HG03095 (cell line): ENCODE data around the gene STXBP1.

ENCODE experiments used
- ATAC-seq: cut with Tn5 transposase; IDR thresholded peaks from one replicate; pipeline ENCODE4 v1.9.1; 2021; ENCODE audit warnings: moderate library complexity; ENCODE audit not compliant: unreplicated experiment

STXBP1 gene

DNA sequence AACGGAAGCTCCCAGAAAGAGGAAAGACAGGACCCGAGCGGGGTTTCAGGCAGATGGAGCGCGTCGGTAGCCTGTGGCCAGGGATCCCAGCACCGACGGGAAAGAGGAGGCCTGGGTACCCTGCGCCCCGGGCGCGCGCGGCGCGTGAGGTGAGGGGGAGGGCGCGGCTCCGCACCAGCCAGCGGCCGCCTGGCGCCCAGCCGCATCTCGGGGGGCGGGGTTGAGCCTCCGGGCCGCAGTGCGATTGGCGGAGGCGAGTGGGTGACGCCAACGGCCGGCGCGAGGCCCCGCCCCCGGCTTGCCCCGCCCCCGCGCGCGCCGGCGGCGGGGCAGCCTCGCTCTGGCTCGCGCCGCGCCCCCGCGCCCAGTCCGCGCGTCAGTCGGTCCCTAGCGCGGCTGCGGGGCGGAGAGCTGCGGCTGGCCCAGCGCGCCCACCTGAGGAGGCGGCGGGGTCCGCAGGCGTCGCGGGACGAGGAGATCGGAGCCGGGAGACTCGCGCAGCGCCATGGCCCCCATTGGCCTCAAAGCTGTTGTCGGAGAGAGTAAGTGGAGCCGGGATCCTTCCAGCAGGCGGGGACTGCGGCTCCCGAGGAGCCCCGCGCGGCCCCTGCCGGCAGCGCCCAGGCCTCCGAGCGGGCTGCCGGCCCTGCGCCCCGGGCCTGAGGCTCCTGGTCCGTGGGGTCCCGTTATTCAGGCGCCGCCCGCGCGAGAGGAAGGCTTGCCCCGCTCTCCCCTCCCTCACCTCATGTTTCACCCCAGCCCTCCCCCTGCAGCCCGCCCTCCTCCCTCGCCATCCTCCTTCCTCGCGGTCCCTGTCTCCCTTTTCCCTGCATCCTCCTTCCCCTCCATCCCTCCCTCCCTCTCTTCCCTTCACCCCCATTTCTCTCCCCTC, at the start of gene STXBP1:
TSS of gene STXBP1 (plus strand) at position 379 of the 892 bp plus-strand sequence. CDS start at position 506, 127 bp downstream.
- peak; percentile 80 for ATAC-seq

GRCh38 chr9:127562279-127562796, 49.7 kb upstream of the STXBP1 start:
- no peak for ATAC-seq

DNA sequence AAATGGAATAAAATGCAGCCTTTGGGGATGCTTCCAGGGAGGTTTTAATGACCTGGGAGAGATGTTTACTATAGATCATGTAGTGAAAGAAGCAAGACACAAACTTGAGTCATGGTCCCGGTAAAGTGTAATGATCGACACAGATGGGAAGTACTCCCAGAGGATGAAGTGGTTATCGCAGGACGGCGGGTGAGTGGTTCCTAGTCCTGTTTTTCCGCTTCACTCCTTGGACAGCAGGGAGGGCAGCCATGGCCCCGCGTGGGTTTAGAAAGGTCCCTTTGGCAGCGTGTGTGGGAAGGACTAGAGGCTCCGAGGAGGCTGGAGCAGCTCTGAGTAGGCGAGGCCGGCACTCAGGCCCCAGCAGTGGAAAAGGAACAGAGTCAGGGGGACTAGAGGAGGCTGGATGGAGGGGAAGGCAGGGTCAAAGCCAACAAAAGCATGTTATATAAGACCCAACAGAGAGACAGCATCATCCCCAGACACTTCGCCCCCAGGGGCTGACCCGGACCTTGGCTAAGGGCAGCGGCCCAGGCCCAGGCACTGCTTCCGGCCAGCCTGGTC, 49.2 kb upstream of the STXBP1 start:
- no peak for ATAC-seq

DNA sequence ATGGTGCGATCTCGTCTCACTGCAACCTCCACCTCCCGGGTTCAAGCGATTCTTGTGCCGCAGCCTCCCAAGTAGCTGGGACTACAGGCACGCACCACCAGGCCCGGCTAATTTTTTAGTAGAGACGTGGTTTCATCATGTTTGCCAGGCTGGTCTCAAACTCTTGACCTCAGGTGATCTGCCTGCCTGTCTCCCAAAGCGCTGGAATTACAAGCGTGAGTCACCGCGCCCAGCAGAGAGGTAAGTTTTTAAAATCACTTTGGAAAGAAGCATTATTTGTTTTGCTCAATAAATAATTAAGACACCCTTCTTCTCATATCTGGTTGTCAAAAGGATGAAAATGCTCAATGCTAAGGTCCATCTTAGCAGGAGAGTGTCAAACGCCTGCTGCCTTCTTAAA, 48.5 kb upstream of the STXBP1 start:
- no peak for ATAC-seq

DNA sequence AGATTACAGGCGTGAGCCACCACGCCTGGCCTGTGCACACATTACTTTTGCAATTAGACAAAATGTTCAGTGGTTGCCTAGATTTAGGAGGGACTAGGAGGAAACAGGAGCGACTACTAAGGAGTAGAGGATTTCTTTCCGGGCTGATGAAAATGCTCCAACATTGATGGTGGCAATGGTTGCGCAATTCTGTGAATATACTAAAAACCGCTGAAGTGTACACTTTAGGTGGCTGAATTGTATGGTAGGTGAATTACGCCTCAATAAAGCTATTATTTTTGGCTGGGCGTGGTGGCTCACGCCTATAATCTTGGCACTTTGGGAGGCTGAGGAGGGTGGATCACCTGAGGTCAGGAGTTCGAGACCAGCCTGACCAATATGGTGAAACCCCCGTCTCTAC, 46.8 kb upstream of the STXBP1 start:
- no peak for ATAC-seq

DNA sequence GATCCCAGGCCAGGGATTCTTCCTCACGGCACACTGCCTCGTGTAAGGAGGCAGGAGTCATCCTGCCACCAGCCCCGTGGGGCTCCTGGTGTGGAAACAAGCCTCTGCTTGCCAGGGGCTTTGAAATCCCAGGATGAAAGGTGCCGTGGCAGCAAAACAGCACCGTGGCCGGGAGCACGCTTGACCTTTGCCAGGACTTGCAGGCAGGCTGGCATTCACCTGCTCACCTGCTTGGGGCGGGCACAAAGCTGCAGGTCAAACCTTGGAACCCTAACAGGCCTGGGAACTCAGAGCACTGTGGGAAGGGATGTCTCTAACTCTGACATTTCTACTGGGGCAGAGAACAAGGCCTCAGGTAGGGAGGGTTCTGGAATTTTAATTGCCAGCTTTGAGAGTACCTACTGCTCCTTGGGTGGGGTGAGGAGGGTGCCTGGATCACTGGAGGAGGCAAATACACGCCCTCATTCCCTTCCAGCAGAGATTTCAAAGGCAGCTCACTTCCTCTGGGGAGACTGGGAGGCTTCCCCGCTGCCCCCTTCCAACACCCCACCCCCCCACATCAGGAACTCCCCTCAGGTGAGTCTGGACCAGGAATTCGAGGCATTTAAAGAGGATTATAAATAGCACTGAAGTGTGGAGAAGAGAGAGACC, 45.6 kb upstream of the STXBP1 start:
- no peak for ATAC-seq

GRCh38 chr9:127567035-127567729, 44.9 kb upstream of the STXBP1 start:
- no peak for ATAC-seq

GRCh38 chr9:127567730-127568617, 44.1 kb upstream of the STXBP1 start:
- no peak for ATAC-seq

DNA sequence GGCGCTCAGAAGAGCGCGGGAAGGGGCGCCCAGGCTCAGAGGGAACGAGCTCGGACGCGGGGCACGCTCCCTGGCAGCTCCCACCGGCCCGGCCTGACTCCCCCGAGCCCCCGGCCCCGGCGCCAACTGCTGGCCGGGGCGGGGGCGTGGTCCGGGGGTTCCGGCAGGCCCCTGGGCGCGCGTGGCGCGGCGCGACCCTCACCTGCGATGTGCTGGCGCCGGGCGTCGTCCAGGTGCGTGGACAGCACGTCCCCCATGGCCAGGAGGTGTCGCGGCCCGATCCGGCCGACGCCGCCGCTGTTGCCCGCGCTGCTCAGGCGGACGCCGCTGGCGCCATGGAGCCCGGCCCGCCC, 43.5 kb upstream of the STXBP1 start:
- ATAC-seq: no peak

DNA sequence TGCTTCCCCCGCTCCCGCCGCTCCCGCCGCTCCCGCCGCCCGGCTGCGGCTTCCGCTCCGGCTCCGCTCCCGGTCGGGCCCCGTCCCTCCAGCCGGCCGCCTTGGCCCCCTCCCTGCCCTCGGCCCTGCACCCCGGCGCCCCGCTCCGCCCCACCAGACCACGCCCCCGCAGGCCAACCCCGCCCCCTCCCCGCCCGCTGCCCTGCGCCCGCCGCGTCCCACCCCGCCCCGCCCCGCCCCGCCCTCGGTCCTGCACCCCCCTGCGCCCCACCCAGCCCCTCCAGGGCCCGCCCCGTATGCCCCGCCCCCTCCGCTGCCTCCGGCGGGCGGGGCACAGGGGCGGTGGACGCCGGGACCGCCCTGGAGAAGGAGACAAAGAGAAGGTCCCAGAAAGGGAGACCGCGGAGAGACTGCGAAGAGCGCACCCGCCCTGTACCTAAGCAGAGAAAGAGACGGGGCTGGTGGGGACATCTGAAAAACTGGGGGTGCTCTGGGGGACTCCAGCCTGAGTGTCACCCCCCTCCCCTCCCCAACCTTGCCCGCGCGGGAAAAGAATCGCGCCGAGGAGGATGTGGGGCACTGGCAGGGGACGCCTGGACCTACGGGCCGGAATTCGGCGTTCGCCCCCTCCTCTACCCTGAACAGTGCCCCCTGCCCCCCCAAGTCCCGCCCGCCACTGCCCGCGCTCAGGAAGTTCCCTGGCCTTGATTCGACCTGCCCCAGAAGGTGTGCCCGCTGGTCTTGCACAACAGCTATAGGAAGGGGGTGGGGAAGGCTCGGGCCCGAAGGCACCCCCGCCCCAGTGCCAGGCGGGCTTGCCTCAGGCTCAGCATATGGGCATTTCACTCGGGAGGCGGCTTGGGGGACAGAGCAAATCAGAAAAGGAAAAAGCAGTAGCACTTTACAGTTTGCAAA, 42.8 kb upstream of the STXBP1 start:
- no peak for ATAC-seq

GRCh38 chr9:127569886-127570401, 42.1 kb upstream of the STXBP1 start:
- ATAC-seq: no peak

GRCh38 chr9:127570533-127571111, 41.5 kb upstream of the STXBP1 start:
- ATAC-seq: no peak

DNA sequence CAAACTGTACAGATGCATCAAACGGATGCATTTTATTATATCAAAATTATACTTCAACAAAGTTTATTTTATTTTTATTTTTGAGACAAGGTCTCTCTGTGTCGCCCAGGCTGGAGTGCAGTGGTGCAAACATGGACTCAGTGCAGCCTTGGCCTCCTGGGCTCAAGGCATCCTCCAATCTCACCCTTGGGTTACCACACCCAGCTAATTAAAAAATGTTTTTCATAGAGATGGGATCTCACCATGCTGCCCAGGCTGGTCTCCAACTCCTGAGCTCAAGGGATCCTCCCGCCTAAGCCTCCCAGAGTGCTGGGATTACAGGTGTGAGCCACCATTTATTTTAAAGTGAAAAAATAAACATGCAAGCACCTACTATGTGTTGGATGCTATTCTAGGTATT, 40.1 kb upstream of the STXBP1 start:
- ATAC-seq: no peak

GRCh38 chr9:127572961-127573721, 38.9 kb upstream of the STXBP1 start:
- ATAC-seq: no peak

DNA sequence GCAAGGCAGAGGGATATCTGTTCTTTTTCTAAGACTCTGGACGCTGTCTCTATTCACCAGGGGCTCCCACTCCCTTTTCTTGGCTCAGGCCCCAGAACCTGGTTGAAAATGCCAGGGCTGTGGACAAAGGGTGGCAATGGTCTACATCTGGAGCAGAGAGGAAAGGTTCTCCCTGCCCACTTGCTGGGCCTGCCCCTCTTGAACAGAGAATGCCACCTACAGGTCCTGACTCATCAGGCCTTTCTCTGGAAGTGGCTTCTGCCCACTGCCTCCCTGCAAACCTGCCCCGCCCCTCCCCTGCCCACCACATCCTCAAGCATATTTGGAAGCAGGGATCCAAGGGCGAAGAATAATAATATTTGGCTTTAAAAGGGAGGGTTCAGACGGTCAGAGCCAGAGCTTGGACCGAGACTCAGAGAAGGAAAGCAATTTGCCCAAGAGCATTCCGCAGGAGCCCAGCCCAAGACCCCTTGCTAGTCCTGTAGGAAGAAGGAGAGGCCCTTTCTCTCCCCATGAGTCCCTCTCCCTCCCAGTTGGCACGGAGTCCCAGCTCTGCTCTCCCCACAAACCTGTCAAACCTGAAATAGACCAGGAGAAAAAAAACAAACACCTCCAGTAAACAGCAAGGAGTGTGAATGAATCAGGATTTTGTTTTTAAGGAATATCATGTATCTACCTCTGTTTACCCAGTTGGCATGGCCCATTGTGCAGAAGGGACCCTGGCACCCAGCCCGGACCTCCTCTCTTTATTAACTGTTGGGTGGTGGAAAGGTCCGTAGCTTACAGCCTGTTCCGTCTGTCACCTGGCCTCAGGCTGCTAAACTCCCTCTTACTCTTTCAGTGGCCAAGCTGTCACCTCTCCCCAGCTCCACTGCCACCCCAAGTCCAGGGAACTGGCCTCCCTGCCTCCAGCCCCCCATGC, 37.7 kb upstream of the STXBP1 start:
- ATAC-seq: no peak

DNA sequence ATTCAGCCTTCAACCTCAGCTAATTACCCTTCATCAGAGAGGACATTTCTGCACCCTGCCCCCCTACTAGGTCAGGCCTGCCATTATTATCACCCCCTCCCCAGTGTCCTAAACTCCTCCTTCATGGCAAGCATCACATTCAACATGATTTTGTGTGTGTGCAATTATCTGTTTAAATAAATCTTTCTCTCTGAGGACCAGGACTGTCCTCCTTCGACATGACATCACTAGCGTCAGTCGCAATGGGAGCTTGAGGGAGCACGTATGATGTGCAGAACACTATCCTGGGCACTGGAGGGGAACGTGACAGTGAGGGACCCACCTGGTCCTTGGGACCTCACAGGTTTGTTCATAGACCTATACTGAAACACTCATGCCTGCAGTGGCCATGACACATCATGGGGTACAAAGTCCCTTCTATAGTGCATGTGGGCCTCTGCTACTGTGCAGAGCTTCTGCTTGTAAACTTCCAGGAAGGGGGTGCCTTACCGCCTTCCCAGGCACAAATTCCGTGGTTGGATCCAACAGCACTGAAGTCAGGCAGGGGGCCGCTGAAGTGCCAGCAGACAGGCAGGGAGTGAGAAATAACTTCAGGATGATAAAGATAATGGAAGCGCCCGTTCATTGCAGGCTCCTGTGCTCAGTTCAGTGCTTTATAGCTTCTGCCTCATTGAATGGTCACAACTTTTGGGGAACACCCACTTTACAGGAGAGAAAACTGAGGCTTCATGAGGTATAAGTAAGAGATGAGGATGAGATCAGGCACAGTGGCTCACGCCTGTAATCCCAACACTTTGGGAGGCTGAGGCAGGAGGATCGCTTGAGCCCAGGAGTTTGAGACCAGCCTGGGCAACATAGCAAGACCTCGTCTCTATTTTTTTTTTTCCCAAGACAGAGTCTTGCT, 36.0 kb upstream of the STXBP1 start:
- no peak for ATAC-seq
